Measurements from ENCODE around the gene POLR1A.
A peak's percentile ranks its signal among the peaks of the same experiment; 100 is the strongest.

Gene POLR1A

GRCh38 chr2:86036669-86037138, 69.0 kb downstream of the POLR1A start:
- no peak for DNase-seq

GRCh38 chr2:86035883-86036668, 69.6 kb downstream of the POLR1A start:
- DNase-seq: peak; percentile 70 to 76

- no peak for DNase-seq
Observed at GRCh38 chr2:86035376-86035882, 70.3 kb downstream of the POLR1A start.

GRCh38 chr2:86033751-86034692, 71.7 kb downstream of the POLR1A start:
- DNase-seq: no peak

GRCh38 chr2:86032861-86033595, 72.7 kb downstream of the POLR1A start:
- no peak for DNase-seq

GRCh38 chr2:86031606-86032005, 74.1 kb downstream of the POLR1A start:
- DNase-seq: no peak

GRCh38 chr2:86031151-86031550, 74.5 kb downstream of the POLR1A start:
- DNase-seq: no peak

- no peak for DNase-seq
Observed at GRCh38 chr2:86029873-86030272, 75.8 kb downstream of the POLR1A start.

- no peak for DNase-seq
Observed at GRCh38 chr2:86028766-86029381, 76.8 kb downstream of the POLR1A start.

- DNase-seq: no peak
Observed at GRCh38 chr2:86027922-86028765, 77.5 kb downstream of the POLR1A start.

- no peak for DNase-seq
Observed at GRCh38 chr2:86027196-86027921, 78.3 kb downstream of the POLR1A start.

GRCh38 chr2:86026744-86027065, 79.0 kb downstream of the POLR1A start:
- no peak for DNase-seq

GRCh38 chr2:86025976-86026743, 79.5 kb downstream of the POLR1A start:
- DNase-seq: no peak

- no peak for DNase-seq
Observed at GRCh38 chr2:86025229-86025820, 80.4 kb downstream of the POLR1A start.

GRCh38 chr2:86023366-86023712, 82.3 kb downstream of the POLR1A start:
- no peak for DNase-seq

- no peak for DNase-seq
Observed at GRCh38 chr2:86022661-86023365, 82.9 kb downstream of the POLR1A start.

- DNase-seq: no peak
Observed at GRCh38 chr2:86021396-86022378, 84.0 kb downstream of the POLR1A start.

GRCh38 chr2:86020984-86021383, 84.7 kb downstream of the POLR1A start:
- no peak for DNase-seq
